Measurements from ENCODE around the gene KRT6A.
A peak's percentile ranks its signal among the peaks of the same experiment; 100 is the strongest.

The KRT6A gene

DNA sequence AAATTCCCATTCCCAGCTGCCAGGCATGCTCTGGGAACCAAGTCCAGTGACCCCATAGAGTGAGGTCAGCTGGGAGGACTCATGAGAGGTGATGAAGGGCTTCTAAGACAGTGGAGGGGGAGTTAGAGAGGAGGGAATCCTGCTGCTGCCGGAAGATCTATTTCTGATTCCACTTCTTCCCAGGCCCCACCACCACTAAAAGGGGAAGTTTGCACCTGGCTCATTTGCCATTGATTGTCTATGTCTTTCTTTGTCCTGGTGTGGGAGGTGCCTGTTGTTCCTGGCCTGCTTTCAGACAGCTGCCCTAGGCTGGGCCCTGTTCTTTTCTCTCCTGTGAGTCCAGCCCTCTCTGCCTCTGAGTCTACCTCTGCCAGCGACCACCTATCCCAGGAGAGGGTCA is 3.0 kb upstream of the KRT6A start:
- TF ChIP-seq RAD21 (IDR thresholded peaks at IDR 0.05; ENCODE audit: low read depth) (no peak), CREB1 (IDR thresholded peaks at IDR 0.05; ENCODE audit: low read depth) (no peak), EGR1 (IDR thresholded peaks at IDR 0.05) (no peak), ZBTB7A (IDR thresholded peaks at IDR 0.05; ENCODE audit: low read depth) (no peak), TCF12 (IDR thresholded peaks at IDR 0.05; ENCODE audit: low read depth) (no peak), MAX (IDR thresholded peaks at IDR 0.05) (no peak), FOXM1 (IDR thresholded peaks at IDR 0.05; ENCODE audit: borderline replicate concordance, low read depth) (no peak), NFIC (IDR thresholded peaks at IDR 0.05) (no peak), CEBPB (IDR thresholded peaks at IDR 0.05) (no peak), USF1 (IDR thresholded peaks at IDR 0.05) (no peak), TAF1 (IDR thresholded peaks at IDR 0.05; ENCODE audit: low read depth) (no peak), TEAD4 (IDR thresholded peaks at IDR 0.05) (no peak), EP300 (IDR thresholded peaks at IDR 0.05; ENCODE audit: borderline replicate concordance) (no peak), YY1 (IDR thresholded peaks at IDR 0.05; ENCODE audit: low read depth) (no peak)
- TF ChIP-seq, protein P1, sequence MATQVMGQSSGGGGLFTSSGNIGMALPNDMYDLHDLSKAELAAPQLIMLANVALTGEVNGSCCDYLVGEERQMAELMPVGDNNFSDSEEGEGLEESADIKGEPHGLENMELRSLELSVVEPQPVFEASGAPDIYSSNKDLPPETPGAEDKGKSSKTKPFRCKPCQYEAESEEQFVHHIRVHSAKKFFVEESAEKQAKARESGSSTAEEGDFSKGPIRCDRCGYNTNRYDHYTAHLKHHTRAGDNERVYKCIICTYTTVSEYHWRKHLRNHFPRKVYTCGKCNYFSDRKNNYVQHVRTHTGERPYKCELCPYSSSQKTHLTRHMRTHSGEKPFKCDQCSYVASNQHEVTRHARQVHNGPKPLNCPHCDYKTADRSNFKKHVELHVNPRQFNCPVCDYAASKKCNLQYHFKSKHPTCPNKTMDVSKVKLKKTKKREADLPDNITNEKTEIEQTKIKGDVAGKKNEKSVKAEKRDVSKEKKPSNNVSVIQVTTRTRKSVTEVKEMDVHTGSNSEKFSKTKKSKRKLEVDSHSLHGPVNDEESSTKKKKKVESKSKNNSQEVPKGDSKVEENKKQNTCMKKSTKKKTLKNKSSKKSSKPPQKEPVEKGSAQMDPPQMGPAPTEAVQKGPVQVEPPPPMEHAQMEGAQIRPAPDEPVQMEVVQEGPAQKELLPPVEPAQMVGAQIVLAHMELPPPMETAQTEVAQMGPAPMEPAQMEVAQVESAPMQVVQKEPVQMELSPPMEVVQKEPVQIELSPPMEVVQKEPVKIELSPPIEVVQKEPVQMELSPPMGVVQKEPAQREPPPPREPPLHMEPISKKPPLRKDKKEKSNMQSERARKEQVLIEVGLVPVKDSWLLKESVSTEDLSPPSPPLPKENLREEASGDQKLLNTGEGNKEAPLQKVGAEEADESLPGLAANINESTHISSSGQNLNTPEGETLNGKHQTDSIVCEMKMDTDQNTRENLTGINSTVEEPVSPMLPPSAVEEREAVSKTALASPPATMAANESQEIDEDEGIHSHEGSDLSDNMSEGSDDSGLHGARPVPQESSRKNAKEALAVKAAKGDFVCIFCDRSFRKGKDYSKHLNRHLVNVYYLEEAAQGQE (IDR thresholded peaks at IDR 0.05; ENCODE audit: low read depth) = no peak

DNA sequence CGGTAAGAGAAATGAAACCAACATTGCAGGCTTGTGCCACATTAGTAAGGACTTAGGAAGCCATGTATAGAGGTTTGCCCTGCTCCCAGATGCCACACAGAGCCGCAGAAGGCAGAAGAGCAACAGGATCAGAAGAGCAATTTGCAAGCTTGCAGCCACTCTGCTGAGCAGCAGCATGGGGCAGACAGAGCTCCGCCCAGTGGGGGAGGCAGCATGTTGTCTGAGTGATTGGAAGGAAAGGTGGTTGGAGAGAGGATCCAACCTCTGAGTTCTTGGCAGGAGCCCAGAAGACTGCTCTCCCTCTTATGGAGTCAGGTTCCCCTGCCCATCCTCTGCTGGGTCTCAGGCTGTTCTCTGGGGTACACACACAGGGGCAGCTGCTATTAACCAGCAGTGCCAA is 2.3 kb upstream of the KRT6A start:
- no peak for TF ChIP-seq ZBTB7A (IDR thresholded peaks at IDR 0.05; ENCODE audit: low read depth)
- no peak for TF ChIP-seq TCF12 (IDR thresholded peaks at IDR 0.05; ENCODE audit: low read depth)
- TF ChIP-seq, protein P1 (IDR thresholded peaks at IDR 0.05; ENCODE audit: low read depth) = no peak
- TF ChIP-seq RAD21 (IDR thresholded peaks at IDR 0.05; ENCODE audit: low read depth) = peak; percentile 19; the same call in 1 of the 2 replicates
- TF ChIP-seq MAX (IDR thresholded peaks at IDR 0.05) = peak; percentile 70
- TF ChIP-seq NFIC (IDR thresholded peaks at IDR 0.05) = peak; percentile 66
- no peak for TF ChIP-seq EP300 (IDR thresholded peaks at IDR 0.05; ENCODE audit: borderline replicate concordance)
- no peak for TF ChIP-seq CEBPB (IDR thresholded peaks at IDR 0.05)
- no peak for TF ChIP-seq FOXM1 (IDR thresholded peaks at IDR 0.05; ENCODE audit: borderline replicate concordance, low read depth)
- TF ChIP-seq TEAD4 (IDR thresholded peaks at IDR 0.05) = no peak
- TF ChIP-seq EGR1 (IDR thresholded peaks at IDR 0.05) = no peak
- no peak for TF ChIP-seq CREB1 (IDR thresholded peaks at IDR 0.05; ENCODE audit: low read depth)
- no peak for TF ChIP-seq USF1 (IDR thresholded peaks at IDR 0.05)
- no peak for TF ChIP-seq TAF1 (IDR thresholded peaks at IDR 0.05; ENCODE audit: low read depth)
- TF ChIP-seq YY1 (IDR thresholded peaks at IDR 0.05; ENCODE audit: low read depth) = 0 out of 2 replicates have a peak, but pooled peaks have one; percentile 21

DNA sequence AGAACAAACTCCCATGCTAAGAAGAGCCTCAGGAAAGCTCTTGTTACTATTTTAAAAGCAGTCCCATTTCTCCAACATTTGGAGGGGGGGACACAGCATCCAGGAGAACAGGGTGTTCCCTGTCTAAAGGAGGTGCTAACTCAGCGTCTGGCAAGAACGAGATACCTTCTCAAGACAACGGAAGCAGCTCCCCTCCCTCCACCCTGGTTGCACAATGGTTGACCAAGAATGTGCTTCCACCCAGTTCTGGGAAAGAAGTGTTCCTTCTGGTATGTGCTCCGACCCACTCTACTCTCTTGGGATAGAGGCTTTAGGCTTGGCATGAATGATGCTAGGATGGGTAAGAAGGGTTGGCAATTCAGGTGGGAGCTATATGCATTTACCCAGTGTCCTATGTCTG is 1.5 kb upstream of the KRT6A start:
- TF ChIP-seq USF1 (IDR thresholded peaks at IDR 0.05) (no peak), FOXM1 (IDR thresholded peaks at IDR 0.05; ENCODE audit: borderline replicate concordance, low read depth) (no peak), TAF1 (IDR thresholded peaks at IDR 0.05; ENCODE audit: low read depth) (no peak), CREB1 (IDR thresholded peaks at IDR 0.05; ENCODE audit: low read depth) (no peak), TCF12 (IDR thresholded peaks at IDR 0.05; ENCODE audit: low read depth) (no peak), EGR1 (IDR thresholded peaks at IDR 0.05) (no peak), EP300 (IDR thresholded peaks at IDR 0.05; ENCODE audit: borderline replicate concordance) (no peak), TEAD4 (IDR thresholded peaks at IDR 0.05) (peak; percentile 54), NFIC (IDR thresholded peaks at IDR 0.05) (no peak), ZBTB7A (IDR thresholded peaks at IDR 0.05; ENCODE audit: low read depth) (no peak), CEBPB (IDR thresholded peaks at IDR 0.05) (peak; percentile 94)
- TF ChIP-seq, protein P1 (IDR thresholded peaks at IDR 0.05; ENCODE audit: low read depth) = no peak

GRCh38 chr12:52494100-52494499 is 1.0 kb upstream of the KRT6A start:
- TF ChIP-seq EP300 (IDR thresholded peaks at IDR 0.05; ENCODE audit: borderline replicate concordance) (no peak), CREB1 (IDR thresholded peaks at IDR 0.05; ENCODE audit: low read depth) (no peak), YY1 (IDR thresholded peaks at IDR 0.05; ENCODE audit: low read depth) (no peak), MAX (IDR thresholded peaks at IDR 0.05) (no peak), TCF12 (IDR thresholded peaks at IDR 0.05; ENCODE audit: low read depth) (no peak), CEBPB (IDR thresholded peaks at IDR 0.05) (no peak), TEAD4 (IDR thresholded peaks at IDR 0.05) (no peak), FOXM1 (IDR thresholded peaks at IDR 0.05; ENCODE audit: borderline replicate concordance, low read depth) (no peak), USF1 (IDR thresholded peaks at IDR 0.05) (no peak), NFIC (IDR thresholded peaks at IDR 0.05) (no peak), TAF1 (IDR thresholded peaks at IDR 0.05; ENCODE audit: low read depth) (no peak), EGR1 (IDR thresholded peaks at IDR 0.05) (no peak), ZBTB7A (IDR thresholded peaks at IDR 0.05; ENCODE audit: low read depth) (no peak), RAD21 (IDR thresholded peaks at IDR 0.05; ENCODE audit: low read depth) (no peak)
- TF ChIP-seq, protein P1 (IDR thresholded peaks at IDR 0.05; ENCODE audit: low read depth) = no peak
